Pancreas (tissue), 10 donors: ENCODE measurements around the gene C8A. TPM values are rescaled to one million over a fixed set of nuclear protein-coding genes. Genes with fewer than 3 reads are reported as not detected.
A peak's percentile ranks its signal among the peaks of the same experiment; 100 is the strongest.

ENCODE experiments used
- ATAC-seq, 4 donors: fragments of 200-7000 bp; cut with Tn5 transposase; one replicate each; pipeline versions ENCODE4 v1.8.0 to v1.9.1; 2020; ENCODE audit warnings: mild to moderate bottlenecking in 4 of 4, moderate library complexity in 4 of 4
- DNase-seq, 6 donors: peaks; one replicate each; pipeline ENCODE4 v3.0.0-alpha.2; 2020
- FAIRE-seq: peaks from 2 replicates; lab custom pipeline; 2012; peaks lifted over from hg19 to GRCh38; lab: Jason Lieb, UNC
- H3K27ac ChIP-seq, 4 donors: fragments of 200-600 bp; sonication (generic); 1 replicate in 3 of 4; 2 replicates in 1 of 4; pipeline versions ENCODE4 v1.5.0 to v1.8.0; 2020
- H3K27me3 ChIP-seq, 4 donors: fragments of 200-600 bp; one replicate each; pipeline ENCODE4 v1.8.0; 2021
- H3K36me3 ChIP-seq, 3 donors: fragments of 200-600 bp; sonication (generic) in 1 of 3; one replicate each; pipeline versions ENCODE4 v1.5.0 to v1.8.0; 2020 to 2021
- H3K4me1 ChIP-seq, 3 donors: fragments of 200-600 bp; one replicate each; pipeline ENCODE4 v1.8.0; 2021
- H3K4me3 ChIP-seq, 4 donors: fragments of 200-600 bp; sonication (generic) in 2 of 4; one replicate each; pipeline versions ENCODE4 v1.5.0 to v1.8.0; 2020 to 2021
- H3K9me3 ChIP-seq, 4 donors: fragments of 200-600 bp; one replicate each; pipeline ENCODE4 v1.8.0; 2021
- WGBS, 2 donors: extraction: QIAGEN DNeasy Blood & Tissue Kit; methylation state at CpG; one replicate each; pipeline ENCODE4 v1.1.7; 2013; 5-methylcytosine and 5-hydroxymethylcytosine counted together
- intact Hi-C, 3 donors: fragments of 100-400 bp; cut with DNase I; formaldehyde crosslinking; loops; one replicate each; pipeline versions ENCODE4 v1.11.1 to v1.14.2; 2022
- polyA plus RNA-seq, 2 donors: library from polyadenylated mRNA; stranded (reverse); fragments of 200-250 nt; gene quantifications; one replicate each; pipeline ENCODE4 v1.2.3, GENCODE V29; 2013
- total RNA-seq, 6 donors: library from RNA; stranded (reverse); fragmentation: NEBNext Ultra II Directional in 4 of 6; extraction: Animal tissue kit (Norgen Biotek cat#: 25700) in 4 of 6; gene quantifications; one replicate each; pipeline versions ENCODE4 v1.2.1 to v1.2.4, GENCODE V29; 2021 to 2023
- TF ChIP-seq, protein P1 (sequence below), 4 donors: fragments of 200-600 bp; sonication (generic) in 3 of 4; IDR thresholded peaks; one replicate each; pipeline versions ENCODE4 v1.5.0 to v1.8.0; 2021; ENCODE audit warnings: antibody characterized with exemption in 4 of 4
- donor health status: healthy with polysubstance abuse.
- donor health status: DM: no; HTN: no; CAD: no; lungs with moderate emphysema.
- donor health status: DM: no; HTN: no; CAD: no.
- donor health status: control.
- donor health status: control.
- donor health status: Bipolar disorder and iron deficiency.
- donor health status: DM: yes; HTN: yes; CAD: no.
- donor health status: DM: no; HTN: no; CAD: no.
- donor health status: DM: no; HTN: no; CAD: no.
- donor health status: DM: yes; HTN: yes; CAD: no.

C8A gene
- total and polyA plus RNA-seq, 8 donors: 0.08 to 0.38 (median 0.11) TPM; not detected in 4

DNA sequence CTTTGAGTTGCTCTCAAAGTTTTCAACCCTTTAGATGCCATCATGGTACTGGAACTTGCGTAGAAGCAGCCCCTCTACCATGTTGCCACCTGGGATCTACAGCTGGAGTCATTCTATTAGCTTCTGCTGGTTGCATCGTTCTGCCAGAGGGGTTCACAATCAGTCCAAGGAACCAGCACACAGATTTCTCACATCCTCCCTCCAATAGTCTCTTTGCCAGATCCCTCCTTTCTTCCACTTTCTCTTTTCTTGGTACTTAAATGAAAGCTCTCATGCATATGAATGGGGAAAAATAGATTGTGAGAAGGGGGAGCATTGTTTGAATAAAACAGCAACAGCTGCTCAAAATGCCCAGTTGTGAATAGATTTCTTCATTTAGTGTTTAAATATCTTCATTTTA, 4.2 kb upstream of the C8A start:
- Histone ChIP-seq H3K9me3 (no peaks in the 10 kb centered on the region), H3K4me3 (no peak overlapping the region), H3K27ac (no peak overlapping the region), H3K4me1 (peaks cover 0 to 16% (median 7%) of the 10 kb centered on the region in 3 donors), H3K36me3 (no peaks in the 10 kb centered on the region), H3K27me3 (no peaks in the 10 kb centered on the region)
- intact Hi-C loops: no loop called here
- no peak for DNase-seq
- no peak for FAIRE-seq
- no peak for ATAC-seq
- WGBS, 2 donors: 87 to 94% methylated on average over 2 of the region's 2 CpGs
- TF ChIP-seq, protein P1, sequence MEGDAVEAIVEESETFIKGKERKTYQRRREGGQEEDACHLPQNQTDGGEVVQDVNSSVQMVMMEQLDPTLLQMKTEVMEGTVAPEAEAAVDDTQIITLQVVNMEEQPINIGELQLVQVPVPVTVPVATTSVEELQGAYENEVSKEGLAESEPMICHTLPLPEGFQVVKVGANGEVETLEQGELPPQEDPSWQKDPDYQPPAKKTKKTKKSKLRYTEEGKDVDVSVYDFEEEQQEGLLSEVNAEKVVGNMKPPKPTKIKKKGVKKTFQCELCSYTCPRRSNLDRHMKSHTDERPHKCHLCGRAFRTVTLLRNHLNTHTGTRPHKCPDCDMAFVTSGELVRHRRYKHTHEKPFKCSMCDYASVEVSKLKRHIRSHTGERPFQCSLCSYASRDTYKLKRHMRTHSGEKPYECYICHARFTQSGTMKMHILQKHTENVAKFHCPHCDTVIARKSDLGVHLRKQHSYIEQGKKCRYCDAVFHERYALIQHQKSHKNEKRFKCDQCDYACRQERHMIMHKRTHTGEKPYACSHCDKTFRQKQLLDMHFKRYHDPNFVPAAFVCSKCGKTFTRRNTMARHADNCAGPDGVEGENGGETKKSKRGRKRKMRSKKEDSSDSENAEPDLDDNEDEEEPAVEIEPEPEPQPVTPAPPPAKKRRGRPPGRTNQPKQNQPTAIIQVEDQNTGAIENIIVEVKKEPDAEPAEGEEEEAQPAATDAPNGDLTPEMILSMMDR (IDR thresholded peaks at IDR 0.05): no peak

DNA sequence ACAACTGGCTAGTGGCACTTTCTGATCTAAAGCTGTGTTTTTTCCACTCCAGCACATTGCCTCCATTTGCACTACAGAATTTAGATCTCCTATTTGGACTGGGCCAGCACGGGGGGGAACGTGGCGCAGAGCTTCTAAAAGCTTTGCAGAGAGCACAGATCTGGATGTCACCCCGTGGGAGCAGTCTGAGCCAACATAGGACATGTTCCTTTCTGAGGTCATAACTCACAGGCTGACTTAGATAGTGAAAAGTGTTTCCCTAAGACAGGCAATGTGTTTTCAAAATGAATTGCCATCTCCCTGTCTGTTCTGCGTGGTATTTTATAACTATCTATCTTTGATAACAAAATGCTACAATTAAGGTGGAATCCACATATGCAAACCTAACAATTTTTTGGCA, 3.7 kb upstream of the C8A start:
- Histone ChIP-seq H3K36me3 (no peaks in the 10 kb centered on the region), H3K27ac (no peak overlapping the region), H3K27me3 (no peaks in the 10 kb centered on the region), H3K4me3 (no peak overlapping the region), H3K9me3 (no peaks in the 10 kb centered on the region), H3K4me1 (peaks cover 0 to 21% (median 12%) of the 10 kb centered on the region in 3 donors)
- WGBS, 2 donors: 87 to 89% methylated on average over 5 of the region's 5 CpGs
- intact Hi-C loops: no loop called here
- ATAC-seq (no peak), FAIRE-seq (no peak), DNase-seq (no peak)
- TF ChIP-seq, protein P1 (IDR thresholded peaks at IDR 0.05): no peak

DNA sequence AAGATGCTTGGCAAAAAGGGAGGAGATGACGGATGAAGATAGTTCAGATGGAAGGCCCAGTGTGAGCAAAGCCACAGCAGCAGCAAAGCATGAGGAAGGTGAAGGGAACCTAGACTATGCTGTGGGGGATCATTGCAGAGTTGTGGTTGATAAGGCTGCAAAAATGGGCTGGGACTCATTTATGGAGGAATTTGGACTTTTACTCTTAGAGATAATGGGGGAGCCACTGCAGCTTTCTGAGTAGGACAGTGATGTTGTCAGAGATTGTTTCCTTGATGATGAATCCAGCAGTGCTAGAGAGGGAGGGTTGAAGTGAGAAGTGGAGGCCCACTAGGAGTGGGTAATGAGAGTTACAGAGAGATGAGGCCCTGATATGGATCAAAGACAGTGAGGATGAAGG, 2.1 kb upstream of the C8A start:
- Histone ChIP-seq H3K9me3 (no peaks in the 10 kb centered on the region), H3K36me3 (no peaks in the 10 kb centered on the region), H3K4me1 (peaks cover 0 to 30% (median 22%) of the 10 kb centered on the region in 3 donors), H3K27me3 (no peaks in the 10 kb centered on the region), H3K27ac (no peak overlapping the region), H3K4me3 (no peak overlapping the region)
- no peak for ATAC-seq
- no peak for DNase-seq
- no peak for FAIRE-seq
- 0 to 53% methylated on average over 1 of the region's 1 CpG for WGBS, 2 donors
- intact Hi-C loops: no loop called here
- TF ChIP-seq, protein P1 (IDR thresholded peaks at IDR 0.05): no peak

DNA sequence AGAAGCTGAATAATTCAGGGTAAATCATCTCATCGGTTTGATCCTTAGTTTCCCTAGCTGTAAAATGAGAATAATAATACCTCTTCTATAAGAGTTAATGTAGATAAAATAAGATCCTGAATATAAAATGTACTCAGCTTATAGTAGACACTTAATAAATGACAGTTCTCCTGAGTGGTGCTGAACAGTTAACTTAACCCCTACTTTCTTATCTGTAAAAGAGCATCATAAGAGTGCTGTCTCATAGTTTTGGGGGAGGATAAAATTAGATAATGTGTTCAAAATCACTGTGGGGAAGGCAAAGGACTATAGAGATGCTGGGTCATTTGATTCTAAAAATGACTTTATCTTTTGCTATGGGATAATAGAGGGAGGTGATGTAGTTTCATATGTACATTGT, 593 bp downstream of the C8A start:
- intact Hi-C loops: no loop called here
- Histone ChIP-seq H3K27ac (peak overlapping the region in 1 of 4 donors; percentile 5), H3K36me3 (no peaks in the 10 kb centered on the region), H3K4me1 (peaks cover 0 to 30% (median 22%) of the 10 kb centered on the region in 3 donors), H3K4me3 (no peak overlapping the region), H3K27me3 (no peaks in the 10 kb centered on the region), H3K9me3 (no peaks in the 10 kb centered on the region)
- TF ChIP-seq, protein P1 (IDR thresholded peaks at IDR 0.05): no peak
- DNase-seq (no peak), ATAC-seq (no peak), FAIRE-seq (no peak)
- 29 to 44% methylated on average over 1 of the region's 1 CpG for WGBS, 2 donors

DNA sequence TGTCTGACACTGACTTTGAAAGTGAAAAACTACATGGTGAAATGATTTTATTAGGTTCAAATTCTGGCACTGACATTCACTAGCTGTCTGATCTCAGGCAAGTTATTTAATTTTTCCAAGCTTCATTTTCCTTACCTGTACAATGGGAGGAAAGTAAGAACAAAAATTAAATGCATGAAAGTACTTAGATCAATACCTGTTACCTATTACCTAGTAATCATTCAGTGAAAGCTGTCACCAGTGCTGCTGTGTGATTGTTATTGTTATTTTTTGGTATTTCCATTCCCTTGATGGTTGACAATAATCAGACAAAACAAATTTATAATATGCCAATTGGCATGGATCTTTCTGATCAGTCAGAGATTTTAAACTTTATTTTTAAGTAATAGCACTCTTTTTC, 1.6 kb downstream of the C8A start:
- H3K4me1 ChIP-seq: peaks cover 0 to 30% (median 22%) of the 10 kb centered on the region in 3 donors
- H3K27me3 ChIP-seq: no peaks in the 10 kb centered on the region
- no peaks in the 10 kb centered on the region for H3K9me3 ChIP-seq
- ATAC-seq (no peak), DNase-seq (no peak), FAIRE-seq (no peak)
- H3K27ac ChIP-seq: no peak overlapping the region
- no peak overlapping the region for H3K4me3 ChIP-seq
- no peaks in the 10 kb centered on the region for H3K36me3 ChIP-seq
- intact Hi-C loops: no loop called here
- TF ChIP-seq, protein P1 (IDR thresholded peaks at IDR 0.05): no peak
